SJCRH30 (cell line): ENCODE results near the gene TANK. TPM values are rescaled to one million over a fixed set of nuclear protein-coding genes. Genes with fewer than 3 reads are reported as not detected.

Source experiments
- DNase-seq, 2 experiments: peaks; one replicate each; pipeline ENCODE4 v3.0.0-alpha.2; 2015 to 2020
- H3K27ac ChIP-seq: fragments of 250-450 bp; sonication (Bioruptor Pico); 2 replicates; pipeline ENCODE4 v1.5.1; 2020; ENCODE audit warnings: mild to moderate bottlenecking, moderate library complexity
- H3K27me3 ChIP-seq: fragments of 250-450 bp; sonication (Bioruptor Pico); 2 replicates; pipeline ENCODE4 v1.5.1; 2020; ENCODE audit warnings: mild to moderate bottlenecking, moderate library complexity
- H3K36me3 ChIP-seq: fragments of 250-450 bp; sonication (Bioruptor Pico); 2 replicates; pipeline ENCODE4 v1.5.1; 2020; ENCODE audit warnings: mild to moderate bottlenecking, moderate library complexity
- H3K4me1 ChIP-seq: fragments of 250-450 bp; sonication (Bioruptor Pico); 2 replicates; pipeline ENCODE4 v1.5.1; 2020; ENCODE audit warnings: mild to moderate bottlenecking, moderate library complexity
- H3K4me3 ChIP-seq: fragments of 250-450 bp; sonication (Bioruptor Pico); 2 replicates; pipeline ENCODE4 v1.5.1; 2020; ENCODE audit warnings: mild to moderate bottlenecking, moderate library complexity
- H3K9me3 ChIP-seq: fragments of 250-450 bp; sonication (Bioruptor Pico); replicated peaks from 2 replicates; pipeline ENCODE4 v1.5.1; 2020; ENCODE audit warnings: mild to moderate bottlenecking, moderate library complexity
- total RNA-seq: library from RNA; depleted of rRNA; stranded (reverse); fragments of >200 nt; shearing (Covaris generic); gene quantifications from 2 replicates; pipeline ENCODE4 v1.2.3, GENCODE V29; 2014; rRNA removed

The TANK gene
- 33.9 and 45.2 TPM in 2 replicates for total RNA-seq

- peaks cover 13% of the 10 kb centered on the region for H3K4me1 ChIP-seq
- DNase-seq, result peak; percentile 93 to 95
- peaks cover 19% of the 10 kb centered on the region for H3K36me3 ChIP-seq
- H3K27ac ChIP-seq, result peak within 1 kb of the TSS; percentile 95
- no peaks in the 10 kb centered on the region for H3K27me3 ChIP-seq
- H3K4me3 ChIP-seq, result peak within 1 kb of the TSS; percentile 94
- H3K9me3 ChIP-seq, result no peaks in the 10 kb centered on the region
Observed at GRCh38 chr2:161160226-161161073, at the start of gene TANK. TSS of gene TANK (plus strand) at chr2:161160428. CDS start at chr2:161179663, 19,235 bp downstream.

DNA sequence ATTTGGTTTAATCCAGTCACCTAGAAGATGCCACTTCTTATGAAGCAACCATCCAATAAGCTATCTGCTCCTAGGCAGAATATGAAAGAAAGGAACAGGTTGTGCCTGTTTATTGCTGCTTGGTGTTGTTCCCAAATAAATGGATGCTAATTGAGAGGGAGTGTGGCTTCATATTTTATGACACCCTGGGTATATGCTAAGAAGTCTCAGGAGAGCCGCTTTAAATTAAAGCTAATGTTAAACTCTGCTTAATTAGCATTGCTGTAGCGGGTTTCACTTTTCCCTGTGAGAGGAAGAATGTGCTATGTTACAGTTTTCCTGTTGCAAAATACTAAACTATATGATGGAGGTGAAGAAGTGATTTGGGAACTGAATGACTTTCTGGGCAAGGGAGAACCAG lies 48.7 kb upstream of the TANK start:
- H3K4me3 ChIP-seq, result no peak overlapping the region
- H3K9me3 ChIP-seq, result no peaks in the 10 kb centered on the region
- no peaks in the 10 kb centered on the region for H3K27me3 ChIP-seq
- H3K27ac ChIP-seq, result no peak overlapping the region
- H3K36me3 ChIP-seq, result no peaks in the 10 kb centered on the region
- DNase-seq, result no peak
- H3K4me1 ChIP-seq, result 0 out of 2 replicates have a peak, but pooled peaks cover 3% of the 10 kb centered on the region

- peak; percentile 22 to 60 for DNase-seq
- Histone ChIP-seq H3K36me3 (no peaks in the 10 kb centered on the region), H3K27ac (no peak overlapping the region), H3K9me3 (no peaks in the 10 kb centered on the region), H3K27me3 (no peaks in the 10 kb centered on the region), H3K4me3 (no peak overlapping the region), H3K4me1 (0 out of 2 replicates have a peak, but pooled peaks cover 3% of the 10 kb centered on the region)
Observed at GRCh38 chr2:161112908-161113307, 47.3 kb upstream of the TANK start.

GRCh38 chr2:161113693-161114575 lies 46.3 kb upstream of the TANK start:
- 0 out of 2 replicates have a peak, but pooled peaks cover 3% of the 10 kb centered on the region for H3K4me1 ChIP-seq
- no peaks in the 10 kb centered on the region for H3K27me3 ChIP-seq
- no peaks in the 10 kb centered on the region for H3K9me3 ChIP-seq
- H3K27ac ChIP-seq, result no peak overlapping the region
- no peak overlapping the region for H3K4me3 ChIP-seq
- no peak for DNase-seq
- H3K36me3 ChIP-seq, result no peaks in the 10 kb centered on the region

DNA sequence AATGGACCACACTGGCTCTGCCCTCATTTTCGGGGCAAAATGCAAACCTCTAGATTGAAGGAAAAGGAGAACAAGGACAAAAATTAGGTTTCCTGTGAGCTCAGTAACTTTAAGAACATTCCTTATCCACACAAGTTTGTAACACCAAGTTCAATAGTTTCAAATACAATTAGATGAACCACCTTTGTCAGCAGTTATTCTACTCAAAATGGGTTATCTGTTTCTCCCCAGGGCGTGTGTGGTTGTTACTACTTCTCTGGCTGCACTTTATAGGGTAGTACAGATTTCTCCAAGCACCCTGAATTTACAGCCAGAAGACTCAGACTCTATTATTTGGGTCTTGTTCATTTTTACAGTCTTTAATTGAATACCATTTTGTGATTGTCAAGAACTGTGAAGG lies 45.0 kb upstream of the TANK start:
- Histone ChIP-seq H3K27ac (no peak overlapping the region), H3K36me3 (no peaks in the 10 kb centered on the region), H3K4me1 (0 out of 2 replicates have a peak, but pooled peaks cover 3% of the 10 kb centered on the region), H3K27me3 (no peaks in the 10 kb centered on the region), H3K9me3 (no peaks in the 10 kb centered on the region), H3K4me3 (no peak overlapping the region)
- no peak for DNase-seq

- no peak for DNase-seq
- Histone ChIP-seq H3K27ac (no peak overlapping the region), H3K27me3 (no peaks in the 10 kb centered on the region), H3K9me3 (no peaks in the 10 kb centered on the region), H3K4me1 (0 out of 2 replicates have a peak, but pooled peaks cover 3% of the 10 kb centered on the region), H3K4me3 (no peak overlapping the region), H3K36me3 (no peaks in the 10 kb centered on the region)
Observed at GRCh38 chr2:161115605-161116380, 44.4 kb upstream of the TANK start.

DNA sequence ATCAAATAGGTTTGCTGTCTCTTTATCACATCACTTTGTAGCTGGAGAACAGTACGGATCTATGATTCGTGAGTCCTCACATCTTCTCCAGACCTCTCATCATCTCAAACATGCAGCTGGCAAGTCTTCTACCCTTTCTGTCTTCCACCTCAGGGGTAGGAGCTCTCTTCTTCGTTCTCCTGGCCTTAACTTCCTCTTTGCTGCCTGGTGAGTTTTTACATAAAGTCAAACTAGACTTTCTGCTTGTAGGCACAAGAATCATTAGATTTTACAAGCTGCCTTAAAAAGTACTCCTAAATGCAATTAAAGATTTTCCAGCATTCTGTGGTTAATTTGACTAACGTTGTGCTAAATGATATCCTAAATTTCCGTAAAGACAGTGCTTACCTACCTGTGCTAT lies 43.7 kb upstream of the TANK start:
- H3K36me3 ChIP-seq, result no peaks in the 10 kb centered on the region
- H3K4me1 ChIP-seq, result 0 out of 2 replicates have a peak, but pooled peaks cover 3% of the 10 kb centered on the region
- no peak for DNase-seq
- no peaks in the 10 kb centered on the region for H3K9me3 ChIP-seq
- no peak overlapping the region for H3K27ac ChIP-seq
- H3K4me3 ChIP-seq, result no peak overlapping the region
- no peaks in the 10 kb centered on the region for H3K27me3 ChIP-seq

DNA sequence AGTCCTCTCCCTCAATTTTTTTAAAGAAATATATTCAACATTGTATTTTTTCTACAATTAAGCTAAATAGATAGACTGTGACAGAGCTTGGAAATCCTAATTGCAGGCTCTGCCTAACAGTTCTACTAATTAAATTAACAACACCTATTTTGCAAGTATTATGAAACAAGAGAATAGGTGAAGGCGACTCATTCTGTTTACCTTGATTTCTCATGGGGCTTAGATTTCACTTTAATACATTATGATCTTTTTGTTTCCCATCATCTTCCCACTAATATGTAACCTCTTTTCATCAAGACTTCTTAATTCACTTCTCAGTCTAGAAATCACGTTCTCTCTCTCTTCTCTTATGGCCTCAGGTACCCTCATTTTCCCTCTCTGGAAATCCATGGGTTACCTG lies 42.7 kb upstream of the TANK start:
- H3K27ac ChIP-seq, result no peak overlapping the region
- no peaks in the 10 kb centered on the region for H3K27me3 ChIP-seq
- DNase-seq, result no peak

GRCh38 chr2:161118722-161119121 lies 41.5 kb upstream of the TANK start:
- H3K27me3 ChIP-seq, result no peaks in the 10 kb centered on the region
- no peaks in the 10 kb centered on the region for H3K36me3 ChIP-seq
- no peak overlapping the region for H3K27ac ChIP-seq
- no peaks in the 10 kb centered on the region for H3K9me3 ChIP-seq
- no peak for DNase-seq
- no peak overlapping the region for H3K4me3 ChIP-seq
- peaks cover 12% of the 10 kb centered on the region for H3K4me1 ChIP-seq

More for the DNA sequence above, 42.7 kb upstream of the TANK start:
- Histone ChIP-seq H3K36me3 (no peaks in the 10 kb centered on the region), H3K4me3 (no peak overlapping the region), H3K9me3 (no peaks in the 10 kb centered on the region), H3K4me1 (0 out of 2 replicates have a peak, but pooled peaks cover 3% of the 10 kb centered on the region)

DNA sequence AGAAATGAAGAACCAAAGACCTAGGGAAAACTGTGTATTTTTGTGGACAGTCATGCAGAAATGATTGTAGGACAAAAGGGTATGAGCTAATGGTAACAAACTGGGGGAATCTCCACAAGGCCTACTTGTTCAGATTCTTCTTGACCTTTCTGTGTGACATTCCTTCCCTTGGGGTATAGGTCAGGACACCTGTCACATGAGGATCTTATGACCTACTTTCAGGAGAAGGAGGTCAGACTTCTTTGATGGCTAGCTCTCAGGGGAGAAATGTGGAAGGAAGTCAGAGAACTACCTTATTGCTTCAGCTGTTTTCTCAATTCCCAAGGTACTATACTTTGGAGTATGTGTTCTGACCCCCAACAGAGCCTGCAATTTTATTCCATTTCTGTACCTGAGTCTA lies 40.7 kb upstream of the TANK start:
- no peak for DNase-seq
- Histone ChIP-seq H3K4me1 (peaks cover 15% of the 10 kb centered on the region), H3K27me3 (no peaks in the 10 kb centered on the region), H3K4me3 (no peak overlapping the region), H3K9me3 (no peaks in the 10 kb centered on the region), H3K36me3 (no peaks in the 10 kb centered on the region), H3K27ac (no peak overlapping the region)

- no peak for DNase-seq
- no peak overlapping the region for H3K4me3 ChIP-seq
- H3K4me1 ChIP-seq, result peaks cover 15% of the 10 kb centered on the region
- H3K27me3 ChIP-seq, result no peaks in the 10 kb centered on the region
- H3K9me3 ChIP-seq, result no peaks in the 10 kb centered on the region
- no peak overlapping the region for H3K27ac ChIP-seq
- no peaks in the 10 kb centered on the region for H3K36me3 ChIP-seq
Observed at GRCh38 chr2:161120775-161121174, 39.5 kb upstream of the TANK start.

DNA sequence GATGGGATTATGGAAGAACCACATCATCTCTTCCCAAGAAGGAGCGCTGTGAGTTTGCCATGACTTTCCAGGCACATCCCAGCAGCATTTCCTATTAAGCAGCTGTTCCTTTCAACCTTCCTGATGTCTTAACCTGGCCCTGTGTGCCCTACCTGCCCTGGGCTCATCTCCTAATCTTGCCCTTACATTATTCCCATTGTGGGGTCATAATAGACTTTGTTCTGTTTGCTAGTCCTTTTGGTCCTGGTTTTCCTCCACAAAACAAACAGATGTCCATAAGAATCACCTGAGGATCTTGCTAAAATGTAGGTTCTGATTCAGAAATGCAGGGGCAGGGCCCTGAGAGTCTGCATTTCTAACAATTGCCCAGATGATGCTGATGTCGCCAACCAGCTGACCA lies 38.6 kb upstream of the TANK start:
- Histone ChIP-seq H3K36me3 (no peaks in the 10 kb centered on the region), H3K4me3 (no peak overlapping the region), H3K4me1 (peaks cover 15% of the 10 kb centered on the region), H3K27ac (no peak overlapping the region), H3K27me3 (no peaks in the 10 kb centered on the region), H3K9me3 (no peaks in the 10 kb centered on the region)
- DNase-seq, result no peak

- H3K36me3 ChIP-seq, result no peaks in the 10 kb centered on the region
- H3K27ac ChIP-seq, result peak overlapping the region; percentile 55
- H3K27me3 ChIP-seq, result no peaks in the 10 kb centered on the region
- DNase-seq, result peak; percentile 36 to 54
- no peak overlapping the region for H3K4me3 ChIP-seq
- no peaks in the 10 kb centered on the region for H3K9me3 ChIP-seq
- H3K4me1 ChIP-seq, result peaks cover 15% of the 10 kb centered on the region
Observed at GRCh38 chr2:161122772-161123530, 37.3 kb upstream of the TANK start.
